Measurements from ENCODE around the gene SH3GLB2. TPM values are rescaled to one million over a fixed set of nuclear protein-coding genes. Genes with fewer than 3 reads are reported as not detected.

Gene SH3GLB2
- total RNA-seq, 1 experiment from 2014 or later = 58.3 TPM

GRCh38 chr9:129032541-129033159 is 4.5 kb upstream of the SH3GLB2 start:
- intact Hi-C loops (cut with micrococcal nuclease) = no loop called here
- Mint-ChIP-seq H3K27me3 (ENCODE audit: insufficient read depth, unreplicated experiment) (no peaks in the 10 kb centered on the region), H3K4me1 (ENCODE audit: insufficient read depth, unreplicated experiment) (peaks cover 19% of the 10 kb centered on the region), H3K9me3 (ENCODE audit: unreplicated experiment) (no peaks in the 10 kb centered on the region), H3K36me3 (ENCODE audit: insufficient read depth, unreplicated experiment) (no peaks in the 10 kb centered on the region), H3K27ac (ENCODE audit: low read depth, unreplicated experiment) (no peak overlapping the region), H3K4me3 (ENCODE audit: unreplicated experiment) (no peak overlapping the region)
- POLR2A ChIA-PET = interaction anchor here (0.6 kb wide), 1 partner anchor 29 kb away, joined by 3 read pairs; no protein-coding TSS in a partner anchor
- CTCF ChIA-PET = interaction anchor here (0.8 kb wide), 1 partner anchor 27 kb away, joined by 4 read pairs; no protein-coding TSS in a partner anchor
- TF ChIP-seq CTCF (IDR thresholded peaks at IDR 0.05; ENCODE audit: unreplicated experiment) = no peak
- BruUV-seq (replicated peaks) = no TSS peak
- DNase-seq (ENCODE audit: unreplicated experiment) = no peak

GRCh38 chr9:129031514-129031913 is 3.4 kb upstream of the SH3GLB2 start:
- Mint-ChIP-seq H3K27me3 (ENCODE audit: insufficient read depth, unreplicated experiment) (no peaks in the 10 kb centered on the region), H3K4me1 (ENCODE audit: insufficient read depth, unreplicated experiment) (peaks cover 11% of the 10 kb centered on the region), H3K36me3 (ENCODE audit: insufficient read depth, unreplicated experiment) (no peaks in the 10 kb centered on the region), H3K27ac (ENCODE audit: low read depth, unreplicated experiment) (no peak overlapping the region), H3K4me3 (ENCODE audit: unreplicated experiment) (no peak overlapping the region), H3K9me3 (ENCODE audit: unreplicated experiment) (no peaks in the 10 kb centered on the region)
- no TSS peak for BruUV-seq (replicated peaks)
- POLR2A ChIA-PET = interaction anchor here (0.6 kb wide), 1 partner anchor 72 kb away, joined by 3 read pairs; no protein-coding TSS in a partner anchor
- CTCF ChIA-PET = interaction anchor here (1.2 kb wide), 1 partner anchor 39 kb away, joined by 3 read pairs; no protein-coding TSS in a partner anchor
- no peak for TF ChIP-seq CTCF (IDR thresholded peaks at IDR 0.05; ENCODE audit: unreplicated experiment)
- intact Hi-C loops (cut with micrococcal nuclease) = no loop called here
- no peak for DNase-seq (ENCODE audit: unreplicated experiment)

- intact Hi-C loops (cut with micrococcal nuclease) = no loop called here
- no peaks in the 10 kb centered on the region for H3K9me3 Mint-ChIP-seq (ENCODE audit: unreplicated experiment)
- H3K36me3 Mint-ChIP-seq (ENCODE audit: insufficient read depth, unreplicated experiment) = no peaks in the 10 kb centered on the region
- H3K4me3 Mint-ChIP-seq (ENCODE audit: unreplicated experiment) = no peak overlapping the region
- no peaks in the 10 kb centered on the region for H3K27me3 Mint-ChIP-seq (ENCODE audit: insufficient read depth, unreplicated experiment)
- peaks cover 12% of the 10 kb centered on the region for H3K4me1 Mint-ChIP-seq (ENCODE audit: insufficient read depth, unreplicated experiment)
- no peak for DNase-seq (ENCODE audit: unreplicated experiment)
- CTCF ChIA-PET = interaction anchor here (0.6 to 1.6 kb wide), 8 partner anchors 9 to 1828 kb away, joined by 3 to 4 read pairs (median 3); partner anchors contain the start of gene ENDOG
- no peak for TF ChIP-seq CTCF (IDR thresholded peaks at IDR 0.05; ENCODE audit: unreplicated experiment)
- no peak overlapping the region for H3K27ac Mint-ChIP-seq (ENCODE audit: low read depth, unreplicated experiment)
- POLR2A ChIA-PET = interaction anchor here (0.6 to 1.1 kb wide), 2 partner anchors 46 to 138 kb away, joined by 3 read pairs; no protein-coding TSS in a partner anchor
- BruUV-seq (replicated peaks) = no TSS peak
Measured at GRCh38 chr9:129030191-129030590, 2.1 kb upstream of the SH3GLB2 start.

GRCh38 chr9:129027685-129028191 is 393 bp downstream of the SH3GLB2 start:
- intact Hi-C loops (cut with micrococcal nuclease) = loop anchor here (1.0 kb wide), 1 partner anchor 34 kb away; no protein-coding TSS in a partner anchor
- Mint-ChIP-seq H3K4me3 (ENCODE audit: unreplicated experiment) (peak overlapping the region; percentile 78), H3K9me3 (ENCODE audit: unreplicated experiment) (no peaks in the 10 kb centered on the region), H3K27ac (ENCODE audit: low read depth, unreplicated experiment) (peak overlapping the region; percentile 79), H3K36me3 (ENCODE audit: insufficient read depth, unreplicated experiment) (no peaks in the 10 kb centered on the region), H3K27me3 (ENCODE audit: insufficient read depth, unreplicated experiment) (no peaks in the 10 kb centered on the region), H3K4me1 (ENCODE audit: insufficient read depth, unreplicated experiment) (peaks cover 17% of the 10 kb centered on the region)
- CTCF ChIA-PET = interaction anchor here (0.5 to 1.0 kb wide), 8 partner anchors 9 to 522 kb away, joined by 3 to 6 read pairs (median 3); partner anchors contain the start of genes DOLK and NUP188
- POLR2A ChIA-PET = interaction anchor here (0.7 to 1.8 kb wide), 8 partner anchors 9 to 934 kb away, joined by 3 to 6 read pairs (median 4); partner anchors contain the start of genes KYAT1 and URM1
- TF ChIP-seq CTCF (IDR thresholded peaks at IDR 0.05; ENCODE audit: unreplicated experiment) = no peak
- no TSS peak for BruUV-seq (replicated peaks)
- peak; percentile 35 for DNase-seq (ENCODE audit: unreplicated experiment)

All from MCF 10A (cell line).